SK-N-SH treated with all-trans-retinoic acid at 6 μM for 48 hours (cell line): ENCODE data around the gene TMEM156.

Experiments
- ARNTL ChIP-seq: fragments of 450-650 bp; formaldehyde crosslinking; IDR thresholded peaks from 2 replicates; pipeline ENCODE4 v1.5.0; 2020; ENCODE audit warnings: low read depth, mild to moderate bottlenecking, moderate library complexity, borderline replicate concordance
- CSDC2 ChIP-seq: fragments of 250-450 bp; sonication (Bioruptor Pico); IDR thresholded peaks from 2 replicates; pipeline ENCODE4 v1.5.0; 2020; ENCODE audit warnings: mild to moderate bottlenecking, moderate library complexity
- ZFP3 ChIP-seq: fragments of 250-450 bp; sonication (Bioruptor Pico); IDR thresholded peaks from 2 replicates; pipeline ENCODE4 v1.5.0; 2020; ENCODE audit warnings: mild to moderate bottlenecking, moderate library complexity
- ZFP30 ChIP-seq: fragments of 450-650 bp; formaldehyde crosslinking; IDR thresholded peaks from 2 replicates; pipeline ENCODE4 v1.5.0; 2022; ENCODE audit warnings: mild to moderate bottlenecking, moderate library complexity
- TF ChIP-seq, protein P1 (sequence below): fragments of 250-450 bp; sonication (Bioruptor Pico); IDR thresholded peaks from 2 replicates; pipeline ENCODE4 v1.5.1; 2021; ENCODE audit warnings: mild to moderate bottlenecking, moderate library complexity
- TF ChIP-seq, protein P2 (sequence below): fragments of 250-450 bp; sonication (Bioruptor Pico); IDR thresholded peaks from 2 replicates; pipeline ENCODE4 v1.8.0; 2020; ENCODE audit warnings: mild to moderate bottlenecking, moderate library complexity, borderline replicate concordance

DNA sequence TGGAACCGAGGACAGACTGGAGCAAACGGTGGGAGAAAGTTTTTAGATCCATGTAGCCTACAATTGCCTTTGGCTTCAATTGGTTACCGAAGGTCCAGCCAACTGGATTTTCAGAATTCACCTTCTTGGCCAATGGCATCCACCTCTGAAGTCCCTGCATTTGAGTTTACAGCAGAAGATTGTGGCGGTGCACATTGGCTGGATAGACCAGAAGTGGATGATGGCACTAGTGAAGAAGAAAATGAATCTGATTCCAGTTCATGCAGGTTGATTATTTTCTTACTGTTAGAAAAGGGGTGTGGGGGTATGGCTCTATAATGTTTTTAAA lies 30.5 kb upstream of the TMEM156 start:
- TF ChIP-seq, protein P1, sequence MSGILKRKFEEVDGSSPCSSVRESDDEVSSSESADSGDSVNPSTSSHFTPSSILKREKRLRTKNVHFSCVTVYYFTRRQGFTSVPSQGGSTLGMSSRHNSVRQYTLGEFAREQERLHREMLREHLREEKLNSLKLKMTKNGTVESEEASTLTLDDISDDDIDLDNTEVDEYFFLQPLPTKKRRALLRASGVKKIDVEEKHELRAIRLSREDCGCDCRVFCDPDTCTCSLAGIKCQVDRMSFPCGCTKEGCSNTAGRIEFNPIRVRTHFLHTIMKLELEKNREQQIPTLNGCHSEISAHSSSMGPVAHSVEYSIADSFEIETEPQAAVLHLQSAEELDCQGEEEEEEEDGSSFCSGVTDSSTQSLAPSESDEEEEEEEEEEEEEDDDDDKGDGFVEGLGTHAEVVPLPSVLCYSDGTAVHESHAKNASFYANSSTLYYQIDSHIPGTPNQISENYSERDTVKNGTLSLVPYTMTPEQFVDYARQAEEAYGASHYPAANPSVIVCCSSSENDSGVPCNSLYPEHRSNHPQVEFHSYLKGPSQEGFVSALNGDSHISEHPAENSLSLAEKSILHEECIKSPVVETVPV (CRISPR knock-in tag): no peak
- TF ChIP-seq ZFP3 (CRISPR knock-in tag): no peak
- TF ChIP-seq, protein P2, sequence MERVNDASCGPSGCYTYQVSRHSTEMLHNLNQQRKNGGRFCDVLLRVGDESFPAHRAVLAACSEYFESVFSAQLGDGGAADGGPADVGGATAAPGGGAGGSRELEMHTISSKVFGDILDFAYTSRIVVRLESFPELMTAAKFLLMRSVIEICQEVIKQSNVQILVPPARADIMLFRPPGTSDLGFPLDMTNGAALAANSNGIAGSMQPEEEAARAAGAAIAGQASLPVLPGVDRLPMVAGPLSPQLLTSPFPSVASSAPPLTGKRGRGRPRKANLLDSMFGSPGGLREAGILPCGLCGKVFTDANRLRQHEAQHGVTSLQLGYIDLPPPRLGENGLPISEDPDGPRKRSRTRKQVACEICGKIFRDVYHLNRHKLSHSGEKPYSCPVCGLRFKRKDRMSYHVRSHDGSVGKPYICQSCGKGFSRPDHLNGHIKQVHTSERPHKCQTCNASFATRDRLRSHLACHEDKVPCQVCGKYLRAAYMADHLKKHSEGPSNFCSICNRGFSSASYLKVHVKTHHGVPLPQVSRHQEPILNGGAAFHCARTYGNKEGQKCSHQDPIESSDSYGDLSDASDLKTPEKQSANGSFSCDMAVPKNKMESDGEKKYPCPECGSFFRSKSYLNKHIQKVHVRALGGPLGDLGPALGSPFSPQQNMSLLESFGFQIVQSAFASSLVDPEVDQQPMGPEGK (CRISPR knock-in tag): no peak
- TF ChIP-seq ARNTL (CRISPR knock-in tag): no peak
- TF ChIP-seq ZFP30: no peak
- TF ChIP-seq CSDC2 (CRISPR knock-in tag): no peak
